Activated T-helper 2 cell treated with anti-CD3 and anti-CD28 coated beads, Interferon-gamma antibody, Interleukin-2, Interleukin-4, amounts not matched to agents 10 μg/mL and 5 μg/mL and 100 μg/mL, durations not matched to agents 14 hours and 24 hours and 36 hours (primary cell): ENCODE measurements around the gene NDUFS5. TPM values are rescaled to one million over a fixed set of nuclear protein-coding genes. Genes with fewer than 3 reads are reported as not detected.
"Not testable (repeated sequence)": the region's sequence is repeated elsewhere in the genome, so short reads cannot be mapped to it uniquely, and the experiment has no call there.

ENCODE experiments used
- DNase-seq: peaks from one replicate; pipeline ENCODE4 v3.0.0; 2021; ENCODE audit warnings: low spot score
- H3K27ac Mint-ChIP-seq: one replicate; pipeline ENCODE4 v1.8.0; 2021; ENCODE audit warnings: mixed read lengths
- H3K27me3 Mint-ChIP-seq: one replicate; pipeline ENCODE4 v1.8.0; 2021; ENCODE audit warnings: low read depth, mixed read lengths
- H3K36me3 Mint-ChIP-seq: one replicate; pipeline ENCODE4 v1.8.0; 2021; ENCODE audit warnings: low read depth, mixed read lengths
- H3K4me1 Mint-ChIP-seq: one replicate; pipeline ENCODE4 v1.8.0; 2021; ENCODE audit warnings: low read depth, mixed read lengths
- H3K4me3 Mint-ChIP-seq: one replicate; pipeline ENCODE4 v1.8.0; 2021; ENCODE audit warnings: low read depth, mild to moderate bottlenecking, moderate library complexity, mixed read lengths
- H3K9me3 Mint-ChIP-seq: one replicate; pipeline ENCODE4 v1.8.0; 2021; ENCODE audit warnings: mixed read lengths
- intact Hi-C: fragments of 100-400 bp; cut with micrococcal nuclease; formaldehyde crosslinking; loops from one replicate; pipeline ENCODE4 v1.15.1; 2023
- total RNA-seq: library from RNA; stranded (reverse); gene quantifications from 2 replicates; pipeline ENCODE4 v1.2.3, GENCODE V29; 2022

The NDUFS5 gene
- total RNA-seq = 173 and 188 TPM in 2 replicates

- intact Hi-C loops = loop anchor here (1.0 kb wide), 1 partner anchor 34 kb away; no protein-coding TSS in a partner anchor
- peak within 1 kb of the TSS; percentile 100 for H3K27ac Mint-ChIP-seq
Measured at GRCh38 chr1:39026051-39026865, at the start of gene NDUFS5. TSS of gene NDUFS5 (plus strand) at chr1:39026350. CDS start at chr1:39028725, 2,375 bp downstream.

GRCh38 chr1:38977399-38978244 is 48.5 kb upstream of the NDUFS5 start:
- peaks cover 18% of the 10 kb centered on the region for H3K9me3 Mint-ChIP-seq
- H3K4me3 Mint-ChIP-seq, H3K27ac Mint-ChIP-seq, H3K36me3 Mint-ChIP-seq, H3K27me3 Mint-ChIP-seq, H3K4me1 Mint-ChIP-seq, intact Hi-C loops: not testable (repeated sequence)
- peak; percentile 63 for DNase-seq

More at GRCh38 chr1:39026051-39026865, at the start of gene NDUFS5:
- Mint-ChIP-seq H3K4me3 (peak within 1 kb of the TSS; percentile 100), H3K9me3 (no peaks in the 10 kb centered on the region), H3K27me3 (no peaks in the 10 kb centered on the region), H3K36me3 (peaks cover 31% of the 10 kb centered on the region), H3K4me1 (peaks cover 16% of the 10 kb centered on the region)
- peak; percentile 79 for DNase-seq

- DNase-seq, intact Hi-C loops, H3K27me3 Mint-ChIP-seq, H3K27ac Mint-ChIP-seq, H3K4me3 Mint-ChIP-seq, H3K4me1 Mint-ChIP-seq, H3K36me3 Mint-ChIP-seq: not testable (repeated sequence)
- peaks cover 18% of the 10 kb centered on the region for H3K9me3 Mint-ChIP-seq
Measured at GRCh38 chr1:38978245-38978542, 48.0 kb upstream of the NDUFS5 start.

GRCh38 chr1:38979380-38979779 is 46.8 kb upstream of the NDUFS5 start:
- H3K4me3 Mint-ChIP-seq, H3K36me3 Mint-ChIP-seq, DNase-seq, H3K27ac Mint-ChIP-seq, intact Hi-C loops, H3K27me3 Mint-ChIP-seq, H3K4me1 Mint-ChIP-seq: not testable (repeated sequence)
- peaks cover 18% of the 10 kb centered on the region for H3K9me3 Mint-ChIP-seq

GRCh38 chr1:38989979-38990378 is 36.2 kb upstream of the NDUFS5 start:
- peak overlapping the region; percentile 77 for H3K4me3 Mint-ChIP-seq
- no peaks in the 10 kb centered on the region for H3K27me3 Mint-ChIP-seq
- H3K9me3 Mint-ChIP-seq = no peaks in the 10 kb centered on the region
- intact Hi-C loops = loop anchor here (5.0 to 10.0 kb wide), 2 partner anchors 118 to 205 kb away; partner anchors contain the start of gene MYCBP
- no peak for DNase-seq
- peaks cover 26% of the 10 kb centered on the region for H3K4me1 Mint-ChIP-seq
- H3K27ac Mint-ChIP-seq = peak overlapping the region; percentile 80
- peaks cover 21% of the 10 kb centered on the region for H3K36me3 Mint-ChIP-seq

- peak overlapping the region; percentile 80 for H3K27ac Mint-ChIP-seq
- H3K36me3 Mint-ChIP-seq = peaks cover 25% of the 10 kb centered on the region
- H3K4me1 Mint-ChIP-seq = peaks cover 29% of the 10 kb centered on the region
- intact Hi-C loops = loop anchor here (5.0 to 10.0 kb wide), 2 partner anchors 118 to 204 kb away; partner anchors contain the start of gene MYCBP
- peak overlapping the region; percentile 77 for H3K4me3 Mint-ChIP-seq
- no peaks in the 10 kb centered on the region for H3K9me3 Mint-ChIP-seq
- DNase-seq = no peak
- H3K27me3 Mint-ChIP-seq = no peaks in the 10 kb centered on the region
Measured at GRCh38 chr1:38990386-38990737, 35.8 kb upstream of the NDUFS5 start.

GRCh38 chr1:38990738-38991637 is 35.2 kb upstream of the NDUFS5 start, which contains the start of gene AKIRIN1:
TSS of gene AKIRIN1 (plus strand) at chr1:38991276. CDS start at chr1:38991381, 105 bp downstream.
- Mint-ChIP-seq H3K4me1 (peaks cover 32% of the 10 kb centered on the region), H3K9me3 (no peaks in the 10 kb centered on the region), H3K27me3 (no peaks in the 10 kb centered on the region), H3K4me3 (peak within 1 kb of the TSS; percentile 84), H3K27ac (peak within 1 kb of the TSS; percentile 80), H3K36me3 (peaks cover 30% of the 10 kb centered on the region)
- peak; percentile 95 for DNase-seq
- intact Hi-C loops = loop anchor here (5.0 to 10.0 kb wide), 2 partner anchors 119 to 204 kb away; partner anchors contain the start of gene MYCBP

GRCh38 chr1:38991638-38992411 is 34.3 kb upstream of the NDUFS5 start:
- DNase-seq = no peak
- peak overlapping the region; percentile 47 for H3K27ac Mint-ChIP-seq
- H3K9me3 Mint-ChIP-seq = no peaks in the 10 kb centered on the region
- peaks cover 32% of the 10 kb centered on the region for H3K4me1 Mint-ChIP-seq
- H3K36me3 Mint-ChIP-seq = peaks cover 38% of the 10 kb centered on the region
- no peaks in the 10 kb centered on the region for H3K27me3 Mint-ChIP-seq
- intact Hi-C loops = loop anchor here (1.0 to 10.0 kb wide), 3 partner anchors 34 to 203 kb away; partner anchors contain the start of genes MYCBP and NDUFS5
- peak overlapping the region; percentile 84 for H3K4me3 Mint-ChIP-seq

GRCh38 chr1:38992412-38993111 is 33.6 kb upstream of the NDUFS5 start:
- Mint-ChIP-seq H3K36me3 (peaks cover 43% of the 10 kb centered on the region), H3K27ac (peak overlapping the region; percentile 47), H3K4me1 (peaks cover 35% of the 10 kb centered on the region), H3K27me3 (no peaks in the 10 kb centered on the region), H3K9me3 (no peaks in the 10 kb centered on the region), H3K4me3 (peak overlapping the region; percentile 84)
- intact Hi-C loops = loop anchor here (1.0 to 10.0 kb wide), 3 partner anchors 34 to 202 kb away; partner anchors contain the start of genes MYCBP and NDUFS5
- no peak for DNase-seq

GRCh38 chr1:38994196-38994595 is 32.0 kb upstream of the NDUFS5 start:
- no peak for DNase-seq
- Mint-ChIP-seq H3K4me1 (peaks cover 48% of the 10 kb centered on the region), H3K9me3 (no peaks in the 10 kb centered on the region), H3K27ac (no peak overlapping the region), H3K4me3 (no peak overlapping the region), H3K36me3 (peaks cover 56% of the 10 kb centered on the region), H3K27me3 (no peaks in the 10 kb centered on the region)
- intact Hi-C loops = loop anchor here (5.0 to 10.0 kb wide), 2 partner anchors 122 to 201 kb away; partner anchors contain the start of gene MYCBP
